Adrenal gland (tissue), 5 donors: ENCODE results near the gene SNPH.

ENCODE experiments used
- CTCF ChIP-seq, 6 experiments: fragments of 450-650 bp in 4 of 6; fragments of 200-600 bp in 2 of 6; sonication (generic) in 1 of 6; IDR thresholded peaks; 1 replicate in 5 of 6; 2 replicates in 1 of 6; pipeline versions ENCODE4 v1.5.1 to v1.8.0; 2016 to 2021; ENCODE audit warnings: antibody characterized with exemption in 6 of 6, mild to moderate bottlenecking in 2 of 6, moderate library complexity in 1 of 6
- POLR2A ChIP-seq, 2 donors: fragments of 450-650 bp; IDR thresholded peaks; one replicate each; pipeline ENCODE4 v1.6.1; 2017; ENCODE audit warnings: antibody characterized with exemption in 2 of 2, mild to moderate bottlenecking in 2 of 2, moderate library complexity in 1 of 2
- donor health status: DM: no; HTN: no; CAD: no.

- TF ChIP-seq POLR2A (IDR thresholded peaks at IDR 0.05) (no peak), CTCF (IDR thresholded peaks at IDR 0.05) (no peak)
Measured at GRCh38 chr20:1327241-1327653, 61.2 kb downstream of the SNPH start.
